HepG2 (cell line): Measurements from ENCODE around the gene BRD3. TPM values are rescaled to one million over a fixed set of nuclear protein-coding genes. Genes with fewer than 3 reads are reported as not detected.

Source experiments
- GFI1 ChIP-seq: sonication (generic); formaldehyde crosslinking; IDR thresholded peaks from 2 replicates; pipeline ENCODE4 v1.5.0; 2020; ENCODE audit warnings: missing genetic modification reagents, mild to moderate bottlenecking, borderline replicate concordance
- GTF2F1 ChIP-seq: fragments of 150-350 bp; IDR thresholded peaks from 2 replicates; pipeline ENCODE4 v1.6.1; 2014; ENCODE audit warnings: low read length
- HIVEP1 ChIP-seq: sonication (generic); formaldehyde crosslinking; IDR thresholded peaks from 2 replicates; pipeline ENCODE4 v1.4.0; 2020; ENCODE audit warnings: mild to moderate bottlenecking, missing genetic modification reagents
- HMG20B ChIP-seq: conservative IDR thresholded peaks from 2 replicates; pipeline ENCODE4 v1.6.1; 2016; ENCODE audit warnings: missing genetic modification reagents, missing compliant biosample characterization
- HNRNPL ChIP-seq: fragments of 200-400 bp; formaldehyde crosslinking; IDR thresholded peaks from 2 replicates; pipeline ENCODE4 v1.6.1; 2017; ENCODE audit warnings: mild to moderate bottlenecking, low read depth, low read length
- ISL2 ChIP-seq: sonication (generic); formaldehyde crosslinking; IDR thresholded peaks from 2 replicates; pipeline ENCODE4 v1.5.0; 2020; ENCODE audit warnings: missing genetic modification reagents
- NCOA2 ChIP-seq: sonication (generic); formaldehyde crosslinking; IDR thresholded peaks from 2 replicates; pipeline ENCODE4 v1.8.0; 2022; ENCODE audit warnings: inconsistent platforms
- NFIB ChIP-seq: sonication (generic); formaldehyde crosslinking; IDR thresholded peaks from 2 replicates; pipeline ENCODE4 v1.9.0; 2021; ENCODE audit warnings: missing genetic modification reagents, mild to moderate bottlenecking, borderline replicate concordance
- NR3C1 ChIP-seq: sonication (generic); formaldehyde crosslinking; IDR thresholded peaks from 2 replicates; pipeline ENCODE4 v1.4.0; 2020; ENCODE audit warnings: missing genetic modification reagents
- PAF1 ChIP-seq: IDR thresholded peaks from 2 replicates; pipeline ENCODE4 v1.6.1; 2016; ENCODE audit warnings: missing genetic modification reagents, missing compliant biosample characterization
- SIN3A ChIP-seq: IDR thresholded peaks from 2 replicates; pipeline ENCODE4 v1.6.1; 2011; ENCODE audit warnings: low read depth, mild to moderate bottlenecking, control low read depth, low read length, borderline replicate concordance
- SMARCC2 ChIP-seq: fragments of 450-650 bp; IDR thresholded peaks from 2 replicates; pipeline ENCODE4 v1.6.1; 2017; ENCODE audit warnings: antibody characterized with exemption, mild to moderate bottlenecking
- SP5 ChIP-seq: IDR thresholded peaks from 2 replicates; pipeline ENCODE4 v1.6.1; 2016; ENCODE audit warnings: low read depth, borderline replicate concordance
- TFAP4 ChIP-seq: sonication (generic); IDR thresholded peaks from 2 replicates; pipeline ENCODE4 v1.6.1; 2016; ENCODE audit warnings: low read depth, borderline replicate concordance
- TRIM24 ChIP-seq: sonication (generic); formaldehyde crosslinking; IDR thresholded peaks from 2 replicates; pipeline ENCODE4 v1.8.0; 2022; ENCODE audit warnings: mild to moderate bottlenecking, missing genetic modification reagents
- WIZ ChIP-seq: sonication (generic); formaldehyde crosslinking; IDR thresholded peaks from 2 replicates; pipeline ENCODE4 v1.5.1; 2020; ENCODE audit warnings: mild to moderate bottlenecking, missing genetic modification reagents
- XBP1 ChIP-seq: sonication (generic); formaldehyde crosslinking; IDR thresholded peaks from 2 replicates; pipeline ENCODE4 v1.5.0; 2020; ENCODE audit warnings: missing genetic modification reagents
- ZNF260 ChIP-seq: sonication (generic); formaldehyde crosslinking; IDR thresholded peaks from 2 replicates; pipeline ENCODE4 v1.4.0; 2020; ENCODE audit warnings: missing genetic modification reagents, low read depth, mild to moderate bottlenecking, borderline replicate concordance
- ZNF263 ChIP-seq: sonication (generic); formaldehyde crosslinking; IDR thresholded peaks from 2 replicates; pipeline ENCODE4 v1.4.0; 2020; ENCODE audit warnings: missing genetic modification reagents
- ZNF510 ChIP-seq: sonication (generic); formaldehyde crosslinking; IDR thresholded peaks from 2 replicates; pipeline ENCODE4 v1.4.0; 2020; ENCODE audit warnings: low read depth, mild to moderate bottlenecking, missing genetic modification reagents
- ZNF569 ChIP-seq: sonication (generic); formaldehyde crosslinking; IDR thresholded peaks from 2 replicates; pipeline ENCODE4 v1.5.0; 2020; ENCODE audit warnings: mild to moderate bottlenecking, missing genetic modification reagents, moderate library complexity, borderline replicate concordance
- ZNF589 ChIP-seq: sonication (generic); formaldehyde crosslinking; conservative IDR thresholded peaks from 2 replicates; pipeline ENCODE4 v1.8.0; 2022; ENCODE audit warnings: mild to moderate bottlenecking, moderate library complexity, missing genetic modification reagents
- ZNF687 ChIP-seq: sonication (generic); formaldehyde crosslinking; IDR thresholded peaks from 2 replicates; pipeline ENCODE4 v1.5.1; 2020; ENCODE audit warnings: mild to moderate bottlenecking, missing genetic modification reagents, moderate library complexity
- ZNF792 ChIP-seq: IDR thresholded peaks from 2 replicates; pipeline ENCODE4 v1.6.1; 2016
- ZNF800 ChIP-seq: sonication (generic); formaldehyde crosslinking; IDR thresholded peaks from 2 replicates; pipeline ENCODE4 v1.4.0; 2020; ENCODE audit warnings: missing genetic modification reagents
- polyA plus RNA-seq, 8 experiments: library from polyadenylated mRNA; depleted of rRNA in 3 of 8; stranded (reverse) in 7 of 8; unstranded in 1 of 8; fragments of >200 nt; fragmentation: Illumina TruSeq in 4 of 8; extraction: Trizol in 4 of 8; gene quantifications; 2 replicates each; pipeline versions ENCODE4 v1.2.1 to v1.2.3, GENCODE V29; 2011 to 2016; ENCODE audit warnings: low read depth in 4 of 8, missing spikeins in 1 of 8, mixed read lengths in 1 of 8; ENCODE audit not compliant: insufficient read depth in 1 of 8
- total RNA-seq, 5 experiments: library from RNA; depleted of rRNA; stranded (reverse); fragments of >200 nt; fragmentation: Illumina TruSeq; extraction: Trizol; gene quantifications; 2 replicates each; pipeline ENCODE4 v1.2.3, GENCODE V29; 2016; ENCODE audit warnings: low read depth in 1 of 5

The BRD3 gene
- total and polyA plus RNA-seq, 2 of the 13 experiments (the other 11 are each of a cell fraction or from before 2014, with no cell fraction given), result 5.9 to 12.9 TPM

GRCh38 chr9:134025606-134026541 is 42.0 kb downstream of the BRD3 start (continued):
- TF ChIP-seq HNRNPL (0 out of 2 replicates have a peak, but pooled peaks have one; percentile 16), PAF1 (CRISPR knock-in tag) (no peak), NR3C1 (CRISPR knock-in tag) (no peak), ZNF589 (CRISPR knock-in tag) (0 out of 2 replicates have a peak, but pooled peaks have one; percentile 3), SMARCC2 (no peak), HMG20B (CRISPR knock-in tag) (no peak), ZNF260 (CRISPR knock-in tag) (no peak), XBP1 (no peak), GTF2F1 (no peak), TFAP4 (no peak), ZNF800 (CRISPR knock-in tag) (no peak), SP5 (no peak), ISL2 (no peak; the same call in 1 of the 2 replicates), ZNF687 (peak; percentile 62), GFI1 (no peak), ZNF792 (CRISPR knock-in tag) (no peak), NCOA2 (no peak), WIZ (CRISPR knock-in tag) (no peak), ZNF510 (no peak), SIN3A (no peak; the same call in 1 of the 2 replicates), TRIM24 (CRISPR knock-in tag) (no peak), ZNF569 (CRISPR knock-in tag) (no peak), NFIB (no peak), HIVEP1 (CRISPR knock-in tag) (no peak; the same call in 1 of the 2 replicates), ZNF263 (CRISPR knock-in tag) (no peak)
